ENCODE measurements around the gene UNC50.
"Not testable (repeated sequence)": the region's sequence is repeated elsewhere in the genome, so short reads cannot be mapped to it uniquely, and the experiment has no call there.

The UNC50 gene

DNA sequence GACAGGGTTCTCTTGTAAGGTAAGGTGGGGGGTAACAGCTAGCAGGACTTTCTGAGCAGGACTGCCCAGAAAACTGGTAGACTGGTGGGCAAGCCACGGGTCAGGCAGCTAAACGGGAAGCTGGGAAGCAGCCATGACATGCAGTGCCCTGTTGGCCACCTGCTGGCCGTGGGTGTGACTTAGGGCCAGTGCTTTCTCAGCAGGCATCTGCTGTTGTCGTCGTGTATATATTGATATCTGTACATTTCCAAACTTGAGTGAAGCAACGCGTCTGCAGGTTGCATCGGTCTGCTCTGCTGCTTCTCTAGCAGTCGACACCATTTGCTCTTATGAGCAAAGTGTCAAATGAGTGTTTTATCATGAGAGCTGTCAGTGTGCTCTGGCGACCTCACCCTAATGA is 31.1 kb upstream of the UNC50 start:
- DNase-seq = no peak

DNA sequence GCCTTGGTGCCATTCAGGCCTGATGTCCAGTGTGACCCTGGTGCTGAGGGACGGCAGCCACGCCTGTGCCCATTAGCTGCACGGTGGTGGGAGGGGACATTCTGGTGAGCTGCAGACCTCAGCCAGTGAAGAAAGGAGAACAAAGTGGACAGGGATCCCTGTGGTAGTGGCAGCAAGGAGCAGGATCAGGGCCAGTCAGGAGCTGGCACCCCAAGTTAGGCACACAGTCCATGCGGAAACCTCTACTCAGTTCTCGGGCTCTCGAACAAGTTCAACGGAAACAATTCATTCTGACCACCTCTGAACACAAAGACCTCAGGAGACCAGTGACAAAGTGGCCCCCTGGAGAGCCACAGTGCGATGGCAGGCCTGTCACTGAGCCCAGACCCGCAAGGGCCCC is 30.2 kb upstream of the UNC50 start:
- DNase-seq = no peak

DNA sequence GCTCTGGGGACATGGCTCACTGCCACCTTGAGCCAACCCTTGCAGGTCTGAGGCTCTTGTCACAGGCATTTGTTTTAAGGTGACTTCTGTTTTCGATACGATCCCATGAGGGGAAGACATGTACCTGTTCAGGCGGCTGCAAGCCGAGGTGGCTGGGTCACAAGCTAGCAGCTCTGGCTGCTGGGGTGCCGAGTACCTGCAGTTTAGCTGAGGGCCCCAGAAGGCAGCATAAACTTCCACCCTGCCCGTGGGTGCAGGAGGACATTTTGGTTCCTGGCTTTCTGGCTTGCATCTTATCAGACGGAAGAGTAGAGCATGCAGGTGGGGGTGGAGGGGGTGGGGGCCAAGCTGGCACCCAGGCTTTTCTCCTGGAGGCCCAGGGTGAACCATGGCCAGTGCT is 28.5 kb upstream of the UNC50 start:
- no peak for DNase-seq

DNA sequence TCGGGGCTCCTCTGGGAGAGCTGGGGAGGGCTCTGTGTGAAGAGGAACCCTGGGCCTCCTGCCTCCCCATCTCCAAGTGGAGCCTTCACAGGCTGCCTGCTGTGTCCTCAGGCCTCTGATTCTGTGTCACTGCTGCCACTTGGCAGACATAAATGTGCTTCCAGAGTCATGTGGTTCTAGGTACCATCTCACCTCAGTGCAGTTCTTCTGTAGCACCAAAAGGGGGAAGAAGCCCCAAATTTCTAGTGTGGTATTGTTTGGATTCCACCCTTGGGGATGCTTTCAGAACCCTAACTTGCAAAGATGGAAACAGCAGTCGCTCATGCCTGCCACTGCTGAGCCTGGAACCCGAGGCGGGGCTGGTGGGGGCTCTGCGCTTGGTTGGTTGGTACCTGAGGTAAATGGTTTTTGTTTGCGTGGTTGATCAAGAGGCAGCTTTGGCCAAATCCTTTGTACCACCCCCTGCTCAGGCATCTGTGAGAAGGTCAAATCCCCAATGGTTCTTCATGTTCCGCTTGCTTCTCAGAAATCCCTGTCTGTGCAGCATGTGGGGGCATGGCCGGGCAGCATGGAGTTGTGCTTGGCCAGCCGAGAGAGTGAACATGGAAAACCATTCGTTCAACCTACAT is 27.6 kb upstream of the UNC50 start:
- no peak for DNase-seq

DNA sequence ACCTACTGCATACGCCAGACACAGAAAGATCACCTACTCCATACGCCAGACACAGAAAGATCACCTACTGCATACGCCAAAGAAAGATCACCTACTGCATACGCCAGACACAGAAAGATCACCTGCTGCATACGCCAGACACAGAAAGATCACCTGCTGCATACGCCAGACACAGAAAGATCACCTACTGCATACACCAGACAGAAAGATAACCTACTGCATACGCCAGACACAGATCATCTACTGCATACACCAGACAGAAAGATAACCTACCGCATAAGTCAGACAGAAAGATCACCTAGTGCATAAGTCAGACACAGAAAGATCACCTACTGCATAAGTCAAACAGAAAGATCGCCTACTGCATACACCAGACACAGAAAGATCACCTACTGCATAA is 25.9 kb upstream of the UNC50 start:
- DNase-seq = no peak

DNA sequence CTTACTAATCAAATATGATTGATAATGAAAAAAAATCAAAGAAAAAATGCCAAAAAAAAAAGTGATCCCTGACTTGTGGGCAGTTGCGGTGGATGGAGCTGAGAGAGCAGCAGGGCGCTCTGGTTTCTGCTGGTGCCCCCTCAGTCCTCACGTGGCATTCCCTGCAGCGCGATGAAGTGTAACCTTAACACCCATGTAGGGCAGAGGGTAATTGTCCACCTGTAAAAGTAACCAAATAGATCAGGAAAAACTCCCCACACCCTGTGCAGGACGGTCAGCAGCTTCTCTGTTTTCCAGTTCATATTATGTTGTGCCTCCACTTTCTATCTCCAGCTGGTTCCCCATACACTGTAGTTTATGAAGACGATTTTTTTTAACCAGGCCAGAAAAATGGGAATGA is 25.1 kb upstream of the UNC50 start:
- DNase-seq = no peak

DNA sequence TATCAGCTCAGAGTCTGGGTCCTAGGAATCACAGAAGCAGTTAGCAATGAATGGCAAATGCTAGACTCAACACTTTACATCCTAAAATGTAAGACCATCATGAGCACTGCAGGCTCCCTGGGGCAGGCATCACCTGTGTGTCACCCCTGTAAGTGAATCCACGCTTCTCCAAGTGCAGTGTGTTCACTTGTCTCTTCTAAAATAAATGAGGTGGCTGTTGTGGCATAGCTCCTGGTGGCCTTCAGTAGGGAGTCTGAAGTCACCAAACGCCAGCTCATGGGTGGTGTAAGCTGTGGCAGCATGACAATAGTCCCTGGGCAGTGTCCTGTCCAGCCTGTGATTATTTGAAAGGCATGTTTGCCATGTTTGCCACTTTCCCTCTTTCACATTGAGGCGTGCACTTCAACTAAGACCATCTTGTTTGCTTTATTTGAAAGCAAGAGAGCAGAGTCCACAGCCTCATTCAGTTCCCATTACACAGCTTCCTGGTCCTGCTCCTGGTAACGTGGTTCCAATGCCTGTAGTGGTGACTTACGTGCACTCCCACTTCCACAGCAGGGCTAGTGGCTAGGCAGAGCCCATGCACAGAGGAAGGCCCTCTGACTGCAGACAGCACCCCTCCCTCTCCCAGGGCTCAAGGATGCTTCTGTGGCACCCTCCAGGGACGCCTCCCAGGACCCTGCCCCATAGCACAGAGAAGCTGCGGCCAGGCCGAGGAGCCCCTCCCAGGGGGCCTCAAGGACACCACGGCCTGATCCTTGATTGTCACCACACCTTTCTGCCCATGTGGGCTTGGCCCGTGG is 24.4 kb upstream of the UNC50 start:
- no peak for DNase-seq

DNA sequence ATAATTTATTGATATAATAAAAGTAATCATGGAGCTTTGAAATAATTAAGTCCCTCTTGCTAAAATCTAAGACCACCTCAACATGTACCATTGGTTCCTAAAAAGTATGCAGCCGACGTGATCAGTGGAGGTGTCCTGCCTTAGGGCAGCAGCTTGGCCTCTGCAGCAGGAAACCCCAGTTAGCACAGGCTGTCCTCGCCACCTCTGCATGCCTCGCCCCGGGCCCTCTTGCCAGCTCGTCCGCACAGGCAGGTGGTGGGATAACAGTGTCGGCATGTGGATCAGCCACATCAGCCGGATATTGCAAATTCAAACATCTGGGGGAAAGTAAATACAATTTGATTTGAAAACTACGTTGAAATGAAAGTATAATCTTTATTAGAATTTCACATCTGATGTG is 23.0 kb upstream of the UNC50 start:
- no peak for DNase-seq

DNA sequence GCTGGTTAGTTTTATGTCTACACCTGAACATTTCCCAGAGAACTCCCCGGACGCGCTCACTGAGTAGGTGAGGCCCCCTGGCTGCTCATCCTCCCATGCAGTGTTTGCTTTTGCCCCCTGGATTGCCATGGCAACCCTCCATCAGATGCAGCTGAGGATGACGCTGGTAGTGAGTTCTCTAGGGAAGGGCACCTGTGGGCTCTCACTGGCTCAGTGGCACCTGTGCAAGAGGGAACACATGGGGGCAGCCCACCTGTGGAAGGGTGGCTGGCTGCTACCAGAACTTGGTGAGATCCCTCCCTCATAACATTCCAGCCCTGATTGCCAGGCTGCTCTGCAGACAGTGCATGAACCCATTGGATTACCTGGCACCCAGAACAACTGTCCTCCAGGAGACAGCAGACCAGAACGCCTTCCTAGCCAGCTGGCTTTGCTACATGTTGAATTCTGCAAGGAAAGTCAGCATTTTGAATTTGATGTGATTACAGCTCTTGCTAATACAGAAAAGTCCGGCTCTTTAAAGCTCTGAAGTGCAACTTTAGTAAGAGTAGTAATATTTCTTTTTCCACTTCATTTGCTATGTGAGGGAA is 21.7 kb upstream of the UNC50 start:
- no peak for DNase-seq

DNA sequence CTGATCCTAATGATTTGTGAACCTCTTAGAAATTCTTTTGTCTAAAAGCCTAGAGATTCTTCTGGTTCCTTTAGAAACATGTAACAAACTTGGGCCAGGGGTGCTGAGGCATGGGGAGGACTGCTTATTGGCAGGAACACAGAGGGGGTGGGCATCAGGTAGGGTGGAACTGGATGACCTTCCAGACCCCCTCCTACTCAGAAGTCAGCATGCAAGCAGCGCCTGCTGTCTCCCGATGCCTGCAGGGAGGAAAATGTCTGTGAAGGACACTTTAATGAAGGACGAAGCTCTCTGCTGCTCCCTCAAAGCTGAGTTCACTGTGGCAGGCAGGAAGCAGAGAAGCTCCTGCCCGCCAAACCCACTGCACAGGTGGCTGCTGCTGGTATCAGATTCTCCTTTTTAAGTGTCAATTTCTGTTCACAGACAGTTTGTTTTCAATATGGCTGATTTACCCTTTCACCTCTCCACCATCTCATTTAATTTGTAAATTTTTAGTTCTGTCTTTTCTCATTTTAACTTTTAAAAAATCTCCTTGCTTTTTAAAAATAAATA is 19.4 kb upstream of the UNC50 start:
- DNase-seq = no peak

DNA sequence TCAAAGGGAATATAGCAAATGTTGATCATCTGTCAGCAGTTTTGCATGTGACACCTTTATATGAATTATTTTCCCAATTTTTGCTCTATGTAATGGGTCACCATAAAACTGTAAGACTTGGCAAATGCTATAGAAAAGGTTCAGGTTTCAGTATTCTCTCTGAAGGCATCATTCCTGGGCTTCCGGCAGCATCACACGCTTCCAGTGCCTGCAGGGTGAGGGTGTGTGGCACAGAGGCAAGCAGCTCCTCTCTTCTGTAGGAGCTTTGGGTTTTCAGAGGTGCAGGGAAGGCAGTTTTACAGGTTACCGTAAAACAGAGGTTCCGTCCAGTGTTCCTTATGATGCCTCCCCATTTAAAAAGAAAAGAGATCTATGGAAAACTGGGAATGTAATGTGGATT is 18.9 kb upstream of the UNC50 start:
- DNase-seq = no peak

DNA sequence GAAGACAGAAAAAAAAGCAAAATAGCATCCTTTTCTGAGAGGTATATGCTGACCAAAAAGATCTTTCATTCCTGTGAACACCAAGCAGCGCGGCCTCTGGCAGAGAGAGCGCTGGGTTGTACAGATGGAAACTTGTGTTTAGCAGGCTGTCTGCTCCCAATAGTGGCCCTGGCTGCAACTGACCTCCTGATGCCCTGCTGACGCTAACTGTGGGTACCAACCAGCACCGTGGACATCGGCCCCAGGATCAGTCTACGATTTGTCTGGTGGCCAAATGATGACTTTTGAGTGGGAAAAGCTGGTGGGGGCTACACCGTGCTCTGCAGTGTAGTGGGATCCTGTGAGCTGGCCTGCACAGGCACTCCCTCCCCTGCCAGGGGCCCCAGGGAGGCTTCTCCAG is 15.8 kb upstream of the UNC50 start:
- DNase-seq = no peak

DNA sequence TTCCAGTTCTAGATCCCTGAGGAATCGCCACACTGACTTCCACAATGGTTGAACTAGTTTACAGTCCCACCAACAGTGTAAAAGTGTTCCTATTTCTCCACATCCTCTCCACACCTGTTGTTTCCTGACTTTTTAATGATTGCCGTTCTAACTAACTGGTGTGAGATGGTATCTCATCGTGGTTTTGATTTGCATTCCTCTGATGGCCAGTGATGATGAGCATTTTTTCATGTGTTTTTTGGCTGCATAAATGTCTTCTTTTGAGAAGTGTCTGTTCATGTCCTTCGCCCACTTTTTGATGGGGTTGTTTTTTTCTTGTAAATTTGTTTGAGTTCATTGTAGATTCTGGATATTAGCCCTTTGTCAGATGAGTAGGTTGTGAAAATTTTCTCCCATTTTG is 13.7 kb upstream of the UNC50 start:
- DNase-seq = not testable (repeated sequence)

DNA sequence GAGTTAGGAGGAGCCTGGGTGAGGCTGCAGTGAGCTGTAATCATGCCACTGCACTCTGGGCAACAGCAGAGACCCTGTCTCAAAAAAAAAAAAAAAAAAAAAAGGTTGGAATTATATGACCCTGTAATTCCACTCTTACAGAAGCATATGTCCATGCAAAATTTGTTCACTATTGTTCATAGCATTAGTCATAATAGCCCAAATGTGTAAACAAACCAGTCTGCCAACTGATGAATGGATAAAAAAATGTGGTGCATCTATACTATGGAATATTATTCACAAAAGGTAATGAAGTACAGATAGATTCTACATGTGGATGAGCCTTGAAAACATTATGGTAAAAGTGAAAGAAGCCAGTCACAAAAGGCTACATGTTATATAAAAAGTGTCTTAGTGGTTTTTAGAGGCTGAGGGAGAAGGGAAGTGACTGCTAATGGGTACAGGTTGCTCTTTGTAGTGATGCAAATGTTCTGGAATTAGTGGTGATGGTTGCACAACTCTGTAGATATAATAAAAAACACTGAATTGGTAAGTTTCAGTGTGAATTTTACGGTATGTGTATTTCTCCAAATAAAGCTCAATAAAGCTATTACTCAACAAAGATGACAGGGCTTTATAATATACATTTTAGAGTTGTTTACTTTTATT is 9.5 kb upstream of the UNC50 start:
- no peak for DNase-seq

DNA sequence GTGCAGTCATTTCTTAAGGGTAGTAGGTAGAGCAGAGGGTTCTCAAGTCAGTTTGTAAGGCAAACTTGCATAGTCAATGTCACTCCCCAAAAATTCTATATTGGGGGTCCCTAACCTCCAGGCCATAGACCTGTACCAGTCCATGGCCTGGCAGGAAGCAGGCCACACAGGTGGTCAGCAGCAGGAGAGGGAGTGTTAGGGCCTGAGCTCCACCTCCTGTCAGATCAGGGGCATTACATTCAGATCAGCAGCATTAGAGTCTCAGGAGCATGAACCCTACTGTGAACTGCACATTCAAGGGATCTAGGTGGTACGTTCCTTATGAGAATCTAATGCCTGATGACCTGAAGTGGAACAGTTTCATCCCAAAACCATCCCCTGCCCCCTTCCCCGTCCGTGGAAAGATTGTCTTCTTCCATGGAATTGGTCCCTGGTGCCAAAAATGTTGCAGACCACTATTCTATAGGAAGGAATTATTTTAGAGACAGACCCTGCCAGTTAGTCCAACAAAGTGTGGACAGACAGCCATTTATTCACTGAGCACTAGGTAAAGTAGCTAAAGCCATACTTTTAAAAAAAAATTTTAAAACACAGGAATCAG is 6.8 kb upstream of the UNC50 start:
- DNase-seq = no peak

DNA sequence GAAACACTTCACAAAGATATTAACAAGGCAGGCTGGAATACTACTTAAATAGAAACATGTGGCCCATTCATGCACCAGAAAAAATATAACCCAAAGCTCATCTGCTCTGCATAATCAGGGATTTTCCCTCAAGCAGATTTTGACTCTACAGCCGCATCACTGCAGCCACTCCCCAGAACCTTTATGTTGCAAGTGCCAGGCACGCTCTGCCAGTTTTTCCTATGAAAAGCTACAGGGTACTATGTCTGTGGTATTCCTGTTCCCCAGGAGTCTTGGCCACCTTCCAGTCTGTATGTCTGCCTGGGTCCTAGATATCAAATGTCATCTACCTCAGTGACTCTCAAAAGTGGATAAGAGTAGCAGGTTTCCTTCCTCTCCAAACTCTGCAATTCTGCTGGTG is 3.8 kb upstream of the UNC50 start:
- DNase-seq = peak; percentile 65

DNA sequence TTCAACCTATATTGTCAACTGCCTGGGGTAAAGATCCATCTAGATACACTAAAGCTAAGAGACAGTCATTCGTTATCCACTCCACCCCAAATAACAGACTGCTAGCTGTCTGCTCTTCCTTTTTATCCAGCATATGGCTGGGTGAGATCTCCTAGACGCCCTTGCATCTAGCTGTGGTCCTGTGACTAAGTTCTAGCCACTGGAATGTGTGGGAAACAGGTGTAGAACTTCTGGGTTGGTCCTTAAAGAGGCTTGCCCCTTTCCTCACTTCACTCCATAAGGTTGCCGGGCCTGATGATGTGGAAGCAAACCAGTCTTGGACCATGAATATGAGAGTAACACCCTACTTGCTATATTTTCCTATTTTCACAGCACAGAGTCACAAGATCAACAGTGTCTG is 3.3 kb upstream of the UNC50 start:
- no peak for DNase-seq

DNA sequence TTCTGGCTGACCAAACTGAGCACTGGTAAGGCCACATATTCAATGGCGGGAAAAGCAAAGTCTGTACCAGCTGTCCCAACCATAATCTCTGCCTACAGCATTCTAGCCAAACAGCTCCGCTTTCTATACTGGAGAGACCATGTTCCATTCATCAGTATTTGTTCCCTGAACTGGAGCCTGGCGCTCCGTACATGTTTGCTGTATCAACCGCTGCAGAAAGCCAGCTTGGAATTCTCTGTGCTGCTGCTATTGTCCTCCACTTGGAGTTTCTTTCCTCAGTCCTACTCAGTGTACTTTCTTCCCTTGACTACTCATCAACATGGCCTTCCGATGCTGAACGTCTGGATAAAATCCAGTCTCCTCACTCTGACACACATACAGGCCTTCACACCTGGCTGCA is 2.0 kb upstream of the UNC50 start:
- no peak for DNase-seq

DNA sequence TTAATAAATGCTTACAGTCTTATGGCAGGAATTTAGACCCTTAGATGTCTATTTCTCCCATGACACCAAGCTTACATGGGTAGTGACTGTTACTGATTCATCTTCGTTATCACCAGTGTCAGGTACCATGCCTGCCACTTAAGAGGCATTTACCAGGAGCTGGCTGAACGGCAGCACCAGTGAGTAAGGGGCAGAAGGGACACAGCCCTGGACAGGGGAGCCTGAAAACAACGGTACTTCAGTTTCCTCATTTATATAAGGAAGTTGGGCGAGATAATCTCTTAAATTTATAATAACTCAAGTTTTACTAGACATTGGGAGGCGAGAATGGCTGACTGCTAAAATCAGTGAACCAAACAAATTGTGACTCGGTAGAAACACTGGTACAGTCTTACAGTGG is 1.3 kb upstream of the UNC50 start:
- no peak for DNase-seq

DNA sequence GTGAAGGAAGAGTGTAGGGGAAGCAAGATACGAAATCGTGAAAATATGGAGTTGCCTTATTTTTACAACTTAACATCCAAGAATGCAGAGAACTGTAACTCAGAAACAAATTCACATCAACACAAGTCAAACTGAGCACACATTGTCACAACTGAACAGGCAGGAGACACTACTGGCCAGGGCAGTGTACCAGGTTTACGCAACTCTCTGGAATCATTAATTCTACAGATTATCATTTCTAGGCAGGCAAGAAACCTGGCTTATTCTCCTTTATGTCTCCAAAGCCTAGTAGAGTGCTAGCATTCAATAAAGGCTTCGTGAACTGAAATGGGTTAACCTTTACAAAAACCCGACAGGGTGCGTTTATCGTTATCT is 661 bp upstream of the UNC50 start:
- no peak for DNase-seq

DNA sequence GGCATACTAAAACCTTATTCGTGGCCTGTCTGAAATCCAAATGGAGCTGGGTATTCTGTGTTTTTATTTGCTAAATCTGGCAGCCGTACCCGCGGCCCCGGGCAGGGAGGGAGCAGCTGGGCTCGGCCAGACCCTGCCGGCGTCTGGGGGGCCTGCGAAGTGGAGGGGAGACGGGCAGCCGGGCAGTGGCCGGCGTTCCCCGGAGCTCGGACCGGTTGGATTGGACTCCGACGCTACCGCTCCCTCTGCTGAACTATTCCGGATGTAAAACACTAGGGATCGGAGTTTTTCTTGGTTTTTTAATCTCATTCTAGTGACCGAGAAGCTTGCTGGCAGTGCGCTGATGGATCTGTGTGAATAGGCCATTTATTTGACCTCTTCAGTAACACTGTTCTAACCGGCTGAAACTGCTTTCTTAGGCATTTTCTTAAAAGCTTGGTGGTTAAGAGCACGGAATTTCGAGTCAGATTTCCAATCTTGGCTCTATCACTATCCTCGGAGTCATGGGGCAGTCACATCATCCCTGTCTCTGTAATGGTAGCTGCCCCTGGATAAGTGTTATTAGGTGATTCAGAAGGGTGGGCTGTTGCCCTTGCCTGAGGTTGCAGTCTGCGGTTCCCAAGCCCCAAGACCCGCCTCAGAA is 694 bp downstream of the UNC50 start:
- DNase-seq = no peak

DNA sequence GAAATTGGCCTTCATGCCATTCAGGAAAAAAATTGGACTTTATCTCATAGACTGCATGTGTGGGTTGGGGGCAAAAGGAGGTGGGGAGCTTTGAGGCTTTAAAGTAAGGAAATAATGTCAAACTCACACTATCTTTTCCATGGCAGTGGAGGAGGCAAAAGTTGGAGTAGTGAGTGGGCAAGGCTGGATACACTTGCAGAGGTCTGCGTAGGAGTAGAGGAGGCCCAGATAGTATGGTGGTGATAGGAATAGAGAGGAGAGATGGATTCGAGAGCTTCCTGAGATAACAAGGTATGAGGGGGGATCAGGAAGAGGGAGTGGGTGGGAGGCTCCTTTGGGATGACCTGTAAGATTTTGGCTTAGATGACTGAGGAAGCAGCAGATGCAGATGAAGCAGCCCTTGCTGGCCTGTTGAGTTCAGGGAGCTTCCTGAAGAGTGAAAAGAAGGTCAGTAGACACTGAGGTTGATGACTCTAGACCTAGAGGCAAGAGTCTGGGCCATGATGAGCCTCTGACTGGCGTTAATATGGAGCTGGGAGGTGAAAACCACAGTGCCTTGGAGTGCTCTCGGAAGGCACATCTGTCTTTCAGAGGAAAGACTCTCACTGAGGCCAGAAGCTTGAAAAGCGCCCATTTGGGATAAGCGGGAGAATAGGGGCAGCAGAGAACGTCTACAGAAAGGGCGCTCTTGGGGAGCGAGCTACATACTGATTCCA is 5.8 kb downstream of the UNC50 start:
- no peak for DNase-seq

All from NCI-H2107 (cell line).